Thoracic aorta (tissue), 2 donors: Measurements from ENCODE around the gene CHCHD6. TPM values are rescaled to one million over a fixed set of nuclear protein-coding genes. Genes with fewer than 3 reads are reported as not detected.

Experiments used
- ATAC-seq: fragments of 150-250 bp; one replicate; pipeline ENCODE4 v1.8.0; 2017; ENCODE audit warnings: low read depth; ENCODE audit not compliant: insufficient number of reproducible peaks, low FRiP score
- DNase-seq: peaks from one replicate; pipeline ENCODE4 v3.0.0-alpha.2; 2020; ENCODE audit warnings: low spot score
- H3K27ac ChIP-seq, 2 donors: fragments of 200-600 bp; sonication (generic); 1 replicate in 1 of 2; 2 replicates in 1 of 2; pipeline ENCODE4 v1.5.1; 2016; ENCODE audit warnings: mild to moderate bottlenecking in 2 of 2, moderate library complexity in 2 of 2
- H3K27me3 ChIP-seq: fragments of 200-600 bp; sonication (generic); replicated peaks from 2 replicates; pipeline ENCODE4 v1.6.0; 2016; ENCODE audit warnings: mild to moderate bottlenecking; ENCODE audit not compliant: insufficient read depth
- H3K36me3 ChIP-seq: fragments of 200-600 bp; sonication (generic); one replicate; pipeline ENCODE4 v1.5.1; 2016
- H3K4me1 ChIP-seq, 2 donors: fragments of 200-600 bp; sonication (generic); 1 replicate in 1 of 2; 2 replicates in 1 of 2; pipeline versions ENCODE4 v1.5.1 to v1.6.0; 2016; ENCODE audit warnings: low read depth in 2 of 2, mild to moderate bottlenecking in 1 of 2; ENCODE audit not compliant: control insufficient read depth in 1 of 2
- H3K4me3 ChIP-seq: fragments of 200-600 bp; sonication (generic); 2 replicates; pipeline ENCODE4 v1.5.1; 2016; ENCODE audit warnings: mild to moderate bottlenecking
- H3K9me3 ChIP-seq: fragments of 200-600 bp; sonication (generic); 2 replicates; pipeline ENCODE4 v1.5.1; 2016
- CTCF ChIP-seq: fragments of 200-600 bp; sonication (generic); IDR thresholded peaks from one replicate; pipeline ENCODE4 v1.5.1; 2019; ENCODE audit warnings: antibody characterized with exemption
- total RNA-seq, 2 donors: library from RNA; depleted of rRNA; stranded (reverse); fragments of >200 nt; gene quantifications; one replicate each; pipeline versions ENCODE4 v1.1.0 to v1.2.3, GENCODE V29; 2016

CHCHD6 gene
- total RNA-seq, 2 donors from 2014 or later, result 12.5 to 17.1 TPM

GRCh38 chr3:126663750-126664149, 40.3 kb upstream of the CHCHD6 start:
- no peak for TF ChIP-seq CTCF
- no peak overlapping the region for H3K4me3 ChIP-seq
- no peaks in the 10 kb centered on the region for H3K27me3 ChIP-seq
- no peaks in the 10 kb centered on the region for H3K4me1 ChIP-seq
- no peak overlapping the region for H3K27ac ChIP-seq
- ATAC-seq (peak; percentile 10), DNase-seq (no peak)
- H3K9me3 ChIP-seq, result no peaks in the 10 kb centered on the region
- H3K36me3 ChIP-seq, result no peaks in the 10 kb centered on the region

GRCh38 chr3:126664591-126665214, 39.3 kb upstream of the CHCHD6 start:
- Histone ChIP-seq H3K4me3 (no peak overlapping the region), H3K9me3 (no peaks in the 10 kb centered on the region), H3K4me1 (no peaks in the 10 kb centered on the region), H3K27ac (no peak overlapping the region), H3K27me3 (no peaks in the 10 kb centered on the region), H3K36me3 (no peaks in the 10 kb centered on the region)
- no peak for TF ChIP-seq CTCF
- DNase-seq, result no peak
- no peak for ATAC-seq

- H3K27me3 ChIP-seq, result no peaks in the 10 kb centered on the region
- no peak overlapping the region for H3K27ac ChIP-seq
- TF ChIP-seq CTCF, result no peak
- H3K36me3 ChIP-seq, result no peaks in the 10 kb centered on the region
- DNase-seq (no peak), ATAC-seq (no peak)
- no peaks in the 10 kb centered on the region for H3K4me1 ChIP-seq
- no peak overlapping the region for H3K4me3 ChIP-seq
- H3K9me3 ChIP-seq, result no peaks in the 10 kb centered on the region
Observed at GRCh38 chr3:126665221-126665936, 38.7 kb upstream of the CHCHD6 start.

DNA sequence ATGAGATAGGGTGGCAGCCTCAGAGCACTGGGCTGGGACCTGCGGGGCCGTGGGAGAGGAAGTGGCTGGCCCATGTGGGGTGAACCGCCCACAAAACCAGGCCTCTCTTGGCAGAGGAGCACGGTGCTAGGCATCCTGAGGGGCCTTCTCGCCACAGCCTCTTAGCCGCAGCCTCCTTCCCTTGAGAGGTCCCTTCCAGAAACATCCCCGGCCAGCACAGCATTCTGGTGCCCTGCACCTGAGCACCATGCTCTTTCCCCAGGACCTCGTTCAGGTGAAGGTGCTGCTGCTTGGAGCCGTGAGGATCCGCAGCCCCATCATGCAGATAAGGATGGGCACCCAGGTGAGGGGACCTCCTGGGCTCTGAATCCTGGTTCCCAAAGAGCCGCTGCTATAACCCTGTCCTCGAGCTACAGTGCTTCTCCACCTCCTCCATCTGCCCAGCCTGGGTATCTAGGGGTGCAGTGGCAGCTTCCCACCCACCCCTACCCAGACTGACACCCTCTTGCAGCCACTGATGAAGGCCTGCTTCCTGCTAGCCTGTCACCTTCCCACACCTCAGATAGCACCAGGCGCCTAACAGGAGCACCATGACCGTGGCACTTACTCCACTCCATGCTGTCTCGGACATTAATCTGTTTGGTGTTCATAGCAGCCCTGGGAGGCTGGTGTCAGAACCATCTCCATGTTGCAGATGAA, 37.9 kb upstream of the CHCHD6 start:
- no peak for TF ChIP-seq CTCF

More for the DNA sequence above, 37.9 kb upstream of the CHCHD6 start:
- H3K4me1 ChIP-seq, result no peaks in the 10 kb centered on the region
- H3K4me3 ChIP-seq, result no peak overlapping the region
- DNase-seq (no peak), ATAC-seq (no peak)
- H3K9me3 ChIP-seq, result no peaks in the 10 kb centered on the region
- H3K27ac ChIP-seq, result no peak overlapping the region
- no peaks in the 10 kb centered on the region for H3K36me3 ChIP-seq
- no peaks in the 10 kb centered on the region for H3K27me3 ChIP-seq
